Measurements from ENCODE around the gene CDA. TPM values are rescaled to one million over a fixed set of nuclear protein-coding genes. Genes with fewer than 3 reads are reported as not detected.

CDA gene
- total and polyA plus RNA-seq, 2 of the 8 experiments (the other 6 are each of a cell fraction or from before 2014, with no cell fraction given) = 4.4 to 11.3 TPM

- no peak for TF ChIP-seq SUZ12 (IDR thresholded peaks at IDR 0.05; ENCODE audit: low read length)
These were observed 13.2 kb upstream of the CDA start (continued) for GRCh38 chr1:20575541-20576336.

Data from H1 (cell line).